Fibroblast of pulmonary artery (primary cell): Measurements from ENCODE around the gene GMDS.
A peak's percentile ranks its signal among the peaks of the same experiment; 100 is the strongest.

ENCODE experiments used
- DNase-seq: peaks from one replicate; pipeline ENCODE4 v3.0.0-alpha.2; 2010; ENCODE audit warnings: low read depth
- H3K4me3 ChIP-seq: replicated peaks from 2 replicates; pipeline ENCODE4 v1.5.1; 2011; ENCODE audit warnings: low read depth, mild to moderate bottlenecking, control low read depth, low read length, moderate library complexity
- TF ChIP-seq, protein P1 (sequence below): IDR thresholded peaks from 2 replicates; pipeline ENCODE4 v1.5.1; 2011; ENCODE audit warnings: mild to moderate bottlenecking, control low read depth, low read length, inconsistent platforms; ENCODE audit errors: missing control alignments

GMDS gene

DNA sequence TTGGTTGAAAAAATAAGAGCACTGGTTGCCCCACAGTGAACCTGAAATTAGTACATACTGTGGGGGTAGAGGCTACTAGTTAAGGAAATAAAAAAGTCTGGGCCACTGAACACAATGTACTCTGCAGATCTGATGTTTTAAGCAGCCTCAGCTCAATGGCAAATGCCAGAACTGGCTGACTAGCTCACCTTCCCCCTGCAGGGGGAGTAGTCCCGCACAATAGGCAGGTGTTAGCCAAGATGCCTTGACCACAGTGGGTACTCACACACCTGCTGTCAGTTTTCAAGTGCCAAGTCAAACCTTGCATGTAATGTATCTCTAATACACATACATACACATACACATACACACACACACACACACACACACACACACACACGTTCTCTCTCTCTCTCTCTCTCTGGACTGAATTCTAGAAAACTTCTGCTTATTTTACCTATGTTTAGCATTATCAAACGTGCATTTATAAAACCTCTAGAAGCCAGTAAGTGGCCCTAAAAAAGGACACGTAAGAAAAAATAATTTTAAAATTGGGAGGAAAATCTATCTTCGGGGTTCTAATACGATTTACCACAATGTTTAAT lies 36.1 kb downstream of the GMDS start:
- peak; percentile 44 for DNase-seq
- TF ChIP-seq, protein P1, sequence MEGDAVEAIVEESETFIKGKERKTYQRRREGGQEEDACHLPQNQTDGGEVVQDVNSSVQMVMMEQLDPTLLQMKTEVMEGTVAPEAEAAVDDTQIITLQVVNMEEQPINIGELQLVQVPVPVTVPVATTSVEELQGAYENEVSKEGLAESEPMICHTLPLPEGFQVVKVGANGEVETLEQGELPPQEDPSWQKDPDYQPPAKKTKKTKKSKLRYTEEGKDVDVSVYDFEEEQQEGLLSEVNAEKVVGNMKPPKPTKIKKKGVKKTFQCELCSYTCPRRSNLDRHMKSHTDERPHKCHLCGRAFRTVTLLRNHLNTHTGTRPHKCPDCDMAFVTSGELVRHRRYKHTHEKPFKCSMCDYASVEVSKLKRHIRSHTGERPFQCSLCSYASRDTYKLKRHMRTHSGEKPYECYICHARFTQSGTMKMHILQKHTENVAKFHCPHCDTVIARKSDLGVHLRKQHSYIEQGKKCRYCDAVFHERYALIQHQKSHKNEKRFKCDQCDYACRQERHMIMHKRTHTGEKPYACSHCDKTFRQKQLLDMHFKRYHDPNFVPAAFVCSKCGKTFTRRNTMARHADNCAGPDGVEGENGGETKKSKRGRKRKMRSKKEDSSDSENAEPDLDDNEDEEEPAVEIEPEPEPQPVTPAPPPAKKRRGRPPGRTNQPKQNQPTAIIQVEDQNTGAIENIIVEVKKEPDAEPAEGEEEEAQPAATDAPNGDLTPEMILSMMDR: peak; percentile 69
- no peak overlapping the region for H3K4me3 ChIP-seq

DNA sequence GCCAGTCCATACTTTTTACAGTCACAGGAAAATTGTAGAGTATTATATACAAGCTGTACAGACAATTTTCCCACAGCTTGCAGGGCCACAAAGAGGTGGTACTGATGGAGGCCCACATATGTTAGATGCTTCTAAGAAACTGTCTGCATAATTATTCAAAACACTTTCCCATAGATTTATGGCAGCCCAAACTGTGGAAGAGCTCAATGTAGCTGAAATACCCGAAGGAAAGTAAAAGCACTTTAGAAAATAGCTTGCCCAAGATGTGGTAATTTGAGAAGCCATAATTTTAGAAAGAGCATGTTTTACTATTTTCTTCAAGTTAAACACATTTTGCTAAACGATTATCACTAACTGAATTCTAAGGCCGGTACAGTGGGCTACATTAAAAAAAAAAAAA lies 36.9 kb downstream of the GMDS start:
- H3K4me3 ChIP-seq: no peak overlapping the region
- TF ChIP-seq, protein P1: no peak
- no peak for DNase-seq

DNA sequence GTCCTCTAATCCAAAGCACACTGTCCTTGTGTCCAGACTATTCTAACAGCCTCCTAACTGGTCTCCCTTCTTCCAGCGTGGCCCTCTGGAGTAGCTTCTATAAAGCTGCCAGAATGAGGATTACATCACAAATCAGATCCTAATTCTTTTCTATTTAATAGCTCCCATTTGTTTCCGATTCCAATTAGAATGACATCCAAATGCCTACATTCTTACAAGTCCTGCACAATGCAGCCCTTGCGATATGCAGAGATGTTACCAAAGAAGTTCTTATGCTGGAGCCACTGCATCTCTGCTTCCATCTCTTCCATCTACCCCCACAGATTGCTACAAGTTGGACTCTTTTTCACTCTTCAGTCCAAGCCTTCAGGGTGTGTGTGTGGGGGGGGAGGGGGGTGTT lies 40.0 kb downstream of the GMDS start:
- H3K4me3 ChIP-seq: no peak overlapping the region
- TF ChIP-seq, protein P1: no peak

DNA sequence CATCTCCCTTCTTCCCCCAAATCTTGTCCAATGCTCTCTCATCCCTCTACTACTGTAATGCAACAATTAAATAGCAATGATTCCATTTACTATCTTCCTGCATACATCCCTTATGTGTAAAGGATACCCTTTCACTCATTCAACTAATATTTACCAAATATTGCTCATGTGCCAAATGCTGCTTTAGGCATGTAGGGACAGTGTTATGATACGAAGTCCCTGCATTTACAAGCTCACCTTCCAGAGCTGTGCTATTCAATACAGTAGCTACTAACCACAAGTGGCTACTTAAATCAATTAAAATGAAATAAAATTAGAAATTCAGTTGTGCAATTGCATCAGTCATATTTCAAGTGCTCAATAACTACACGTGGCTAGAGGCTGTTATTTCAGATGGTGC lies 41.1 kb downstream of the GMDS start:
- TF ChIP-seq, protein P1: no peak
- DNase-seq: no peak

More for the DNA sequence above, 40.0 kb downstream of the GMDS start:
- DNase-seq: no peak

DNA sequence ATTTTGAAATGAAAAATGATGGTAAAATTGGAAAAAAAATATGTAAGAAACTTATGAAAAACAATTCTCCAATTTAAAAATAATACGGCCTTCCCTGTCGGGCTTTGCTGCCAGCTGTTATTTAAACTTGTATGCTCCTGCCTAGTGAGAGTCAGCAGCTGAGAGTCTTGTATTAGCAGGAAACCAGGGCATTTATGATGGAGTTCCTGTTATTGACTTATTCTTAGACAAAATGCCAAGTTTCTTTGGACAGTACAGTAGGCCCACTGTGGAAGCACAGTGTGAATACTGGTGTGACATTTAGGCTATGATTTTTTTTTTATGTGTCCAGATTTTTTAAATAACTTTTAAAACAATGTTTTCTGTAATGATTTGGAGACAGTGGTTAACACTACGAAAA lies 42.1 kb downstream of the GMDS start:
- H3K4me3 ChIP-seq: no peak overlapping the region
- peak; percentile 36 for DNase-seq
- TF ChIP-seq, protein P1: no peak

More for the DNA sequence above, 41.1 kb downstream of the GMDS start:
- H3K4me3 ChIP-seq: no peak overlapping the region

DNA sequence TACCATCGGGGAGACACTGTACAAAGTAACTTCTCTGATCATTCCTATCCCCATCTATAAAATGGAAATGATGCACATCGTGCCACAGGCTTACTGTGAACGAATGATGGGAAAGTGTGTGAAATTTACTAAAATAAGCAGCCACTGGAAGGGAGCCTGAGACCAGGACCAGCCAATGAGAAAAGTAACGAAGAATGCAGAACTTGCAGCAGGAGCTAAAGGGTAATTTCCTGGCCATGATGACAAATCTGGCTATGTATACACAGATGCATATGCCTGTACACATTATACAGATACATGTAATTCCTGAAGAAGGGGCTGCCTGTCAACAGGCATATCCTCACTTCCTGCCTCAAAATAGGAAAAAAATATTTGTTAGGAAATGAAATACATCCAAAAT lies 47.4 kb downstream of the GMDS start:
- TF ChIP-seq, protein P1: no peak
- DNase-seq: no peak

DNA sequence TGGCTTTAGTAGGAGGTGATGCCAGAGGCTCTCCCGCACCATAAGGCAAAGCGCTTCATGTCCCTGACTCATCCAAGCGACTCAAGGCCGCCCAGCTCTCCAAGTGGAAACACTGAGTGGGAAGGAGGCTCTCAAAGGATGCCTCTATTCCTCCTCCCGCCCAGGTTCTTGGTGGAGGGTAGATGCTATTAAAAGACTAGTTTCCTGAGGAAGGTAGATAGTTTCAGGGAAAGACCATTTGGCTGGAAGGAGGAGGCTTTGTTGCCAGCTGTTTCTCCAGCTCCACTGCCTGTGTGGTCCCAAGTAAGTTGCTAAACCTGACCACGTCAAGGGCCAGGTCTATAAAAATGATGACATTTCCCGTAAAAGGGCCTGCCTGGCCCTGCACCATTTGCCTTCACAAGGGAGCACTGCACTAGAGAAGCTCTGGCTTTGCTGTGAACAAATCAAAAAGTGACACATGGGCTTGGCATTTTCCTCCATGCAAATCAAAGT lies 48.2 kb downstream of the GMDS start:
- H3K4me3 ChIP-seq: no peak overlapping the region
- TF ChIP-seq, protein P1: no peak
- DNase-seq: peak; percentile 52

More for the DNA sequence above, 47.4 kb downstream of the GMDS start:
- no peak overlapping the region for H3K4me3 ChIP-seq
